Naive thymus-derived CD4-positive, alpha-beta T cell (primary cell): ENCODE measurements around the gene C11orf21. TPM values are rescaled to one million over a fixed set of nuclear protein-coding genes. Genes with fewer than 3 reads are reported as not detected.

Experiments used
- ATAC-seq: fragments of 150-1000 bp; cut with Tn5 transposase; 2 replicates; pipeline ENCODE4 v1.10.0; 2021; ENCODE audit warnings: mild to moderate bottlenecking, moderate library complexity
- CTCF ChIA-PET: fragments of 350-600 bp; sonication (Branson Sonifier 250); formaldehyde crosslinking; loops from one replicate; lab custom pipeline; 2021; ENCODE audit warnings: antibody characterized with exemption; lab: Charles Lee
- POLR2A ChIA-PET: fragments of 350-600 bp; sonication (Branson Sonifier 250); formaldehyde crosslinking; loops from one replicate; lab custom pipeline; 2021; ENCODE audit warnings: antibody characterized with exemption, inconsistent platforms; lab: Charles Lee
- DNase-seq, 9 donors: peaks; one replicate each; pipeline versions ENCODE4 v3.0.0 to v3.0.0-alpha.2; 2020 to 2022; ENCODE audit warnings: mixed read lengths in 1 of 9
- H3K27ac ChIP-seq: one replicate; pipeline ENCODE4 v1.7.0; 2013; ENCODE audit warnings: mild to moderate bottlenecking, low read depth, low read length, moderate library complexity
- H3K27me3 ChIP-seq, 2 donors: one replicate each; pipeline ENCODE4 v1.7.0; 2013; ENCODE audit warnings: low read length in 2 of 2, mild to moderate bottlenecking in 2 of 2, moderate library complexity in 2 of 2; ENCODE audit not compliant: control insufficient read depth in 2 of 2, insufficient read depth in 2 of 2
- H3K36me3 ChIP-seq, 3 experiments: 1 replicate in 2 of 3; 2 replicates in 1 of 3; pipeline ENCODE4 v1.7.0; 2013; ENCODE audit warnings: low read length in 3 of 3, mild to moderate bottlenecking in 3 of 3, moderate library complexity in 1 of 3; ENCODE audit not compliant: insufficient read depth in 3 of 3, control insufficient read depth in 2 of 3
- H3K4me1 ChIP-seq, 2 donors: one replicate each; pipeline ENCODE4 v1.7.0; 2013; ENCODE audit warnings: low read length in 2 of 2, mild to moderate bottlenecking in 2 of 2, moderate library complexity in 1 of 2; ENCODE audit not compliant: control insufficient read depth in 2 of 2, insufficient read depth in 2 of 2
- H3K4me3 ChIP-seq: 2 replicates; pipeline ENCODE4 v1.7.0; 2013; ENCODE audit warnings: mild to moderate bottlenecking, low read length
- H3K9me3 ChIP-seq, 3 experiments: 1 replicate in 2 of 3; 2 replicates in 1 of 3; pipeline ENCODE4 v1.7.0; 2013; ENCODE audit warnings: low read length in 3 of 3; ENCODE audit not compliant: control insufficient read depth in 2 of 3
- H3K27ac Mint-ChIP-seq, 9 donors: one replicate each; pipeline ENCODE4 v1.8.0; 2020 to 2022; ENCODE audit warnings: mixed read lengths in 9 of 9, mild to moderate bottlenecking in 8 of 9, moderate library complexity in 5 of 9, inconsistent platforms in 2 of 9
- H3K27me3 Mint-ChIP-seq, 5 donors: one replicate each; pipeline ENCODE4 v1.8.0; 2021 to 2022; ENCODE audit warnings: mixed read lengths in 5 of 5, mild to moderate bottlenecking in 1 of 5
- H3K36me3 Mint-ChIP-seq, 5 donors: one replicate each; pipeline ENCODE4 v1.8.0; 2020 to 2022; ENCODE audit warnings: mixed read lengths in 5 of 5, mild to moderate bottlenecking in 3 of 5, inconsistent platforms in 1 of 5
- H3K4me1 Mint-ChIP-seq, 7 donors: one replicate each; pipeline ENCODE4 v1.8.0; 2020 to 2022; ENCODE audit warnings: mixed read lengths in 7 of 7, mild to moderate bottlenecking in 3 of 7, inconsistent platforms in 1 of 7
- H3K4me3 Mint-ChIP-seq, 10 donors: one replicate each; pipeline ENCODE4 v1.8.0; 2020 to 2022; ENCODE audit warnings: mild to moderate bottlenecking in 10 of 10, mixed read lengths in 10 of 10, moderate library complexity in 6 of 10, inconsistent platforms in 2 of 10
- H3K9me3 Mint-ChIP-seq, 11 donors: one replicate each; pipeline ENCODE4 v1.8.0; 2020 to 2022; ENCODE audit warnings: mixed read lengths in 11 of 11, mild to moderate bottlenecking in 4 of 11, inconsistent platforms in 1 of 11, moderate library complexity in 1 of 11
- intact Hi-C, 2 donors: fragments of 100-400 bp; cut with micrococcal nuclease; formaldehyde crosslinking; loops; one replicate each; pipeline ENCODE4 v1.15.1; 2023
- polyA plus RNA-seq, 2 donors: library from polyadenylated mRNA; unstranded; fragments of 300-500 nt; fragmentation: Illumina TruSeq; gene quantifications; one replicate each; pipeline ENCODE4 v1.2.3, GENCODE V29; 2021
- total RNA-seq, 6 experiments: library from RNA in 5 of 6; stranded (reverse) in 5 of 6; gene quantifications; 1 replicate in 5 of 6; 2 replicates in 1 of 6; pipeline ENCODE4 v1.2.3 and lab custom pipeline; 2021 to 2026

C11orf21 gene
- total and polyA plus RNA-seq, 7 experiments from 2014 or later = 10.7 to 153 (median 82.5) TPM

DNA sequence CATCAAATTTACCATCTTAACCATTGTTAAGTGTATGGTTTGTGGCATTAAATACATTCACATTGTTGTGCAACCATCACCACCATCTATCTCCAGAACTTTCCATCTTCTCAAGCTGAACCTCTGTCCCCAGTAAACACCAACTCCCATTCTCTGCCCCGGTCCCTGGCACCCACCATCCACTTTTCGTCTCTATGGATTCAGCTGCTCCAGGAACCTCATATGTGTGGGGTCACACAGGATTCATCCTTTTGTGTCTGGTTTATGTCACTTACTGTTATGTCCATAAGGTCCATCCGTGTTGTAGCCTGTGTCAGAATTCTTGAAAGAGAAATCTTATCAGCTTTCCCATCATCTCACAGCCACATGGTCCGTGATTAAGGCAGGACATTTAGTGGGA is 16.4 kb upstream of the C11orf21 start:
- peaks cover 0 to 14% (median 9%) of the 10 kb centered on the region in 7 donors for H3K4me1 Mint-ChIP-seq
- DNase-seq = no peak
- no peak for ATAC-seq
- Histone ChIP-seq H3K9me3 (no peaks in the 10 kb centered on the region), H3K36me3 (peaks cover 0 to 5% (median 0%) of the 10 kb centered on the region in 3 experiments), H3K4me1 (no peaks in the 10 kb centered on the region), H3K27ac (no peak overlapping the region), H3K27me3 (no peaks in the 10 kb centered on the region), H3K4me3 (no peak overlapping the region)
- H3K9me3 Mint-ChIP-seq = peaks cover 0 to 5% (median 2%) of the 10 kb centered on the region in 11 donors
- no peak overlapping the region for H3K4me3 Mint-ChIP-seq
- H3K36me3 Mint-ChIP-seq = peaks cover 0 to 11% (median 0%) of the 10 kb centered on the region in 5 donors
- ChIA-PET CTCF (interaction anchor here (2.7 kb wide), 1 partner anchor 13 kb away, joined by 9 read pairs; no protein-coding TSS in a partner anchor), POLR2A (no interaction called here)
- intact Hi-C loops = no loop called here
- H3K27me3 Mint-ChIP-seq = peaks cover 0 to 7% (median 0%) of the 10 kb centered on the region in 5 donors
- peak overlapping the region in 1 of 9 donors; percentile 6 for H3K27ac Mint-ChIP-seq

DNA sequence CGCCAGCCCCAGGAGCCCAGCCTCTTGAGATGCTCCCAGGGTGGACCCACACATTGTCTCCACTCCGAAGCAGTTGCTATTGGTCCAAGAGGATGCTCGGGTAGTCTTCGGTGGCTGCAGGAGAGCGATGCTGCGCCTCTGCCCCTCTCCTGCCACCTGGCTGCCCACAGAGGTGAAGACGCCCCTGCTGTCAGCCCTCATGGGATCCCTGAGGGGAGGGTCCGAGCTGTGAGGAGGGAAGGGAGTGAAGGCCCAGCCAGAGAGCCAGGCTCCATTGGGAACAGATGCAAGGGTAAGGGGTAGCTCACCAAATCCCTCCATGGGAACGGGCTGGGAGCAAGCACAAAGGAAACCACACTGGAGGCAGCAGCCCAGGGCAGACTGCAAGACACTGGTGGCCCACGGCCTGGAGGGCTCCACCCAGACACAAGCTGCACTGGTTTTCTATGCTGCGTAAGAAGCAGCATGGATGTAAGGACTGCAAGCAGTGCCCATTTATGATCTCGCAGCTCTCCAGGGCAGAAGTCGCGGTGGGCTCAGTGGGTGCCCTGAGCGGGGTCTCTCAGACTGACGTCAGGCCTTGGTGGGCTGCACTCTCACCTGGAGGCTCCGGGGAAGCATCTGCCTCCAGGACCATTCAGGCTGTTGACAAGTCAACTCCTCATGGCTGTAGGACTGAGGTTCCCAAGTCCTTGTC is 15.8 kb upstream of the C11orf21 start:
- Mint-ChIP-seq H3K27ac (peak overlapping the region in 1 of 9 donors; percentile 14), H3K36me3 (peaks cover 0 to 11% (median 0%) of the 10 kb centered on the region in 5 donors), H3K27me3 (peaks cover 0 to 2% (median 0%) of the 10 kb centered on the region in 5 donors), H3K9me3 (peaks cover 0 to 2% (median 0%) of the 10 kb centered on the region in 11 donors), H3K4me3 (no peak overlapping the region), H3K4me1 (peaks cover 0 to 14% (median 10%) of the 10 kb centered on the region in 7 donors)
- no peak overlapping the region for H3K4me3 ChIP-seq
- H3K36me3 ChIP-seq = peaks cover 0 to 5% (median 0%) of the 10 kb centered on the region in 3 experiments
- ChIA-PET CTCF (interaction anchor here (2.7 kb wide), 1 partner anchor 12 kb away, joined by 9 read pairs; no protein-coding TSS in a partner anchor), POLR2A (no interaction called here)
- no peaks in the 10 kb centered on the region for H3K4me1 ChIP-seq
- DNase-seq (no peak), ATAC-seq (no peak)
- no peaks in the 10 kb centered on the region for H3K9me3 ChIP-seq
- H3K27me3 ChIP-seq = no peaks in the 10 kb centered on the region
- intact Hi-C loops = no loop called here
- H3K27ac ChIP-seq = no peak overlapping the region

DNA sequence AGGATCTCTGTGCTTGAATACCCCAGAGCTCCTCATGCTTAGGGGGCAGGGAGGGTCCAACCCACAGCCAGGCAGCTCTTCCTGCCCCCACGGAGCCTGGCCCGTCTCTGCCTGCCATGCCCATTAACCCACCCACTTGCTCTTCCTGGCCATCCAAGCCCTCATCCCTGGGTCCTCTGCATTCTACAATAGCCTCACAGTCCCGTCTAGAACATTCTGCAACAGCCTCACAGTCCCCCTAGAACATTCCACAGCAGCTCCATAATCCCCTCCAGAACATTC is 15.2 kb upstream of the C11orf21 start:
- no peak for DNase-seq
- intact Hi-C loops = no loop called here
- Histone ChIP-seq H3K4me1 (no peaks in the 10 kb centered on the region), H3K27me3 (no peaks in the 10 kb centered on the region), H3K36me3 (peaks cover 0 to 5% (median 0%) of the 10 kb centered on the region in 3 experiments), H3K9me3 (no peaks in the 10 kb centered on the region), H3K27ac (no peak overlapping the region), H3K4me3 (no peak overlapping the region)
- Mint-ChIP-seq H3K9me3 (no peaks in the 10 kb centered on the region), H3K4me1 (peaks cover 0 to 14% (median 10%) of the 10 kb centered on the region in 7 donors), H3K27me3 (peaks cover 0 to under 1% (median 0%) of the 10 kb centered on the region in 5 donors), H3K36me3 (peaks cover 0 to 11% (median 0%) of the 10 kb centered on the region in 5 donors), H3K27ac (peak overlapping the region in 2 of 9 donors; percentile 14 to 30), H3K4me3 (no peak overlapping the region)
- ChIA-PET CTCF (interaction anchor here (0.6 to 2.7 kb wide), 2 partner anchors 11 to 560 kb away, joined by 3 to 9 read pairs; no protein-coding TSS in a partner anchor), POLR2A (interaction anchor here (0.6 to 1.1 kb wide), 2 partner anchors 15 to 22 kb away, joined by 3 read pairs; partner anchors contain the start of genes C11orf21 and TSPAN32)
- no peak for ATAC-seq

GRCh38 chr11:2316169-2316962 is 14.6 kb upstream of the C11orf21 start:
- DNase-seq = no peak
- POLR2A ChIA-PET = interaction anchor here (0.6 to 1.1 kb wide), 3 partner anchors 15 to 1439 kb away, joined by 3 to 4 read pairs (median 3); partner anchors contain the start of genes C11orf21 and TSPAN32
- Mint-ChIP-seq H3K4me3 (no peak overlapping the region), H3K27ac (peak overlapping the region in 1 of 9 donors; percentile 14), H3K4me1 (peaks cover 0 to 14% (median 10%) of the 10 kb centered on the region in 7 donors), H3K36me3 (peaks cover 0 to 11% (median 0%) of the 10 kb centered on the region in 5 donors), H3K27me3 (no peaks in the 10 kb centered on the region), H3K9me3 (no peaks in the 10 kb centered on the region)
- intact Hi-C loops = no loop called here
- Histone ChIP-seq H3K4me1 (no peaks in the 10 kb centered on the region), H3K36me3 (peaks cover 0 to 5% (median 0%) of the 10 kb centered on the region in 3 experiments), H3K27me3 (no peaks in the 10 kb centered on the region), H3K9me3 (no peaks in the 10 kb centered on the region), H3K4me3 (no peak overlapping the region), H3K27ac (no peak overlapping the region)
- CTCF ChIA-PET = interaction anchor here (0.6 to 2.7 kb wide), 2 partner anchors 11 to 561 kb away, joined by 3 to 9 read pairs; no protein-coding TSS in a partner anchor
- ATAC-seq = no peak

GRCh38 chr11:2315395-2316168 is 13.9 kb upstream of the C11orf21 start:
- H3K27ac Mint-ChIP-seq = no peak overlapping the region
- ChIA-PET POLR2A (interaction anchor here (0.6 to 1.1 kb wide), 2 partner anchors 14 to 1440 kb away, joined by 3 to 4 read pairs; partner anchors contain the start of genes C11orf21 and TSPAN32), CTCF (no interaction called here)
- Histone ChIP-seq H3K27ac (no peak overlapping the region), H3K4me3 (no peak overlapping the region), H3K4me1 (no peaks in the 10 kb centered on the region), H3K9me3 (no peaks in the 10 kb centered on the region), H3K36me3 (peaks cover 0 to 5% (median 0%) of the 10 kb centered on the region in 3 experiments), H3K27me3 (no peaks in the 10 kb centered on the region)
- no peaks in the 10 kb centered on the region for H3K9me3 Mint-ChIP-seq
- intact Hi-C loops = no loop called here
- DNase-seq (no peak), ATAC-seq (no peak)
- H3K27me3 Mint-ChIP-seq = no peaks in the 10 kb centered on the region
- H3K4me1 Mint-ChIP-seq = peaks cover 0 to 14% (median 10%) of the 10 kb centered on the region in 7 donors
- H3K36me3 Mint-ChIP-seq = peaks cover 0 to 11% (median 0%) of the 10 kb centered on the region in 5 donors
- no peak overlapping the region for H3K4me3 Mint-ChIP-seq
